ENCODE data around the gene CNTNAP5.

DNA sequence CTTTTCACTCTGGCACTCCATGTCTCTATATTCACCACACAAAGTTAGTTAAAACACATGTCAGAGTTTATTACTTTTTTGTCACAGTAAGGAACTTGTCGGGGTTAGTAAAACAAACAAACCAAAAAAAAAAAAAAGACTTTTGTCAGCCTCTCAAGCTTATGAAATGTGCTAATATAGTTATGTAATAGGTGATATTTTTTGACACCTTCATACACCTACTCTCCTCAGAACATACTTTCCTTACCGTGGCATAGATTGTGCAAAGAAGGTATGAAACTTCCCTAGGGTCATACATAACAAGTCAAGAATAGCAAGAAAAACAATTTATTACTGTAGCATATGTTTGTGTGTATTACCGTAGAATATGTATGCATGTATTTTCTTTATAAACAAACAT is 633.3 kb downstream of the CNTNAP5 start:
- TF ChIP-seq, protein P1, sequence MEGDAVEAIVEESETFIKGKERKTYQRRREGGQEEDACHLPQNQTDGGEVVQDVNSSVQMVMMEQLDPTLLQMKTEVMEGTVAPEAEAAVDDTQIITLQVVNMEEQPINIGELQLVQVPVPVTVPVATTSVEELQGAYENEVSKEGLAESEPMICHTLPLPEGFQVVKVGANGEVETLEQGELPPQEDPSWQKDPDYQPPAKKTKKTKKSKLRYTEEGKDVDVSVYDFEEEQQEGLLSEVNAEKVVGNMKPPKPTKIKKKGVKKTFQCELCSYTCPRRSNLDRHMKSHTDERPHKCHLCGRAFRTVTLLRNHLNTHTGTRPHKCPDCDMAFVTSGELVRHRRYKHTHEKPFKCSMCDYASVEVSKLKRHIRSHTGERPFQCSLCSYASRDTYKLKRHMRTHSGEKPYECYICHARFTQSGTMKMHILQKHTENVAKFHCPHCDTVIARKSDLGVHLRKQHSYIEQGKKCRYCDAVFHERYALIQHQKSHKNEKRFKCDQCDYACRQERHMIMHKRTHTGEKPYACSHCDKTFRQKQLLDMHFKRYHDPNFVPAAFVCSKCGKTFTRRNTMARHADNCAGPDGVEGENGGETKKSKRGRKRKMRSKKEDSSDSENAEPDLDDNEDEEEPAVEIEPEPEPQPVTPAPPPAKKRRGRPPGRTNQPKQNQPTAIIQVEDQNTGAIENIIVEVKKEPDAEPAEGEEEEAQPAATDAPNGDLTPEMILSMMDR (IDR thresholded peaks at IDR 0.05): no peak
- TF ChIP-seq POLR2AphosphoS5 (IDR thresholded peaks at IDR 0.05; ENCODE audit: low read depth, low read length) (no peak), TCF7L2 (IDR thresholded peaks at IDR 0.05; ENCODE audit: low read depth, low read length) (no peak), SIN3A (IDR thresholded peaks at IDR 0.05; ENCODE audit: borderline replicate concordance, insufficient read depth, low read depth, low read length) (no peak)
- TF ChIP-seq, protein P2, sequence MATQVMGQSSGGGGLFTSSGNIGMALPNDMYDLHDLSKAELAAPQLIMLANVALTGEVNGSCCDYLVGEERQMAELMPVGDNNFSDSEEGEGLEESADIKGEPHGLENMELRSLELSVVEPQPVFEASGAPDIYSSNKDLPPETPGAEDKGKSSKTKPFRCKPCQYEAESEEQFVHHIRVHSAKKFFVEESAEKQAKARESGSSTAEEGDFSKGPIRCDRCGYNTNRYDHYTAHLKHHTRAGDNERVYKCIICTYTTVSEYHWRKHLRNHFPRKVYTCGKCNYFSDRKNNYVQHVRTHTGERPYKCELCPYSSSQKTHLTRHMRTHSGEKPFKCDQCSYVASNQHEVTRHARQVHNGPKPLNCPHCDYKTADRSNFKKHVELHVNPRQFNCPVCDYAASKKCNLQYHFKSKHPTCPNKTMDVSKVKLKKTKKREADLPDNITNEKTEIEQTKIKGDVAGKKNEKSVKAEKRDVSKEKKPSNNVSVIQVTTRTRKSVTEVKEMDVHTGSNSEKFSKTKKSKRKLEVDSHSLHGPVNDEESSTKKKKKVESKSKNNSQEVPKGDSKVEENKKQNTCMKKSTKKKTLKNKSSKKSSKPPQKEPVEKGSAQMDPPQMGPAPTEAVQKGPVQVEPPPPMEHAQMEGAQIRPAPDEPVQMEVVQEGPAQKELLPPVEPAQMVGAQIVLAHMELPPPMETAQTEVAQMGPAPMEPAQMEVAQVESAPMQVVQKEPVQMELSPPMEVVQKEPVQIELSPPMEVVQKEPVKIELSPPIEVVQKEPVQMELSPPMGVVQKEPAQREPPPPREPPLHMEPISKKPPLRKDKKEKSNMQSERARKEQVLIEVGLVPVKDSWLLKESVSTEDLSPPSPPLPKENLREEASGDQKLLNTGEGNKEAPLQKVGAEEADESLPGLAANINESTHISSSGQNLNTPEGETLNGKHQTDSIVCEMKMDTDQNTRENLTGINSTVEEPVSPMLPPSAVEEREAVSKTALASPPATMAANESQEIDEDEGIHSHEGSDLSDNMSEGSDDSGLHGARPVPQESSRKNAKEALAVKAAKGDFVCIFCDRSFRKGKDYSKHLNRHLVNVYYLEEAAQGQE (IDR thresholded peaks at IDR 0.05; ENCODE audit: insufficient read depth in 1 of 2, low read depth in 2 of 2, low read length in 1 of 2): no peak
